GM04503 (cell line): Measurements from ENCODE around the gene STK10.
"Not testable (repeated sequence)": the region's sequence is repeated elsewhere in the genome, so short reads cannot be mapped to it uniquely, and the experiment has no call there.

Source experiments
- DNase-seq: peaks from one replicate; pipeline ENCODE4 v3.0.0-alpha.2; 2012; ENCODE audit warnings: low read depth

The STK10 gene

GRCh38 chr5:172188033-172188892, at the start of gene STK10:
TSS of gene STK10 (minus strand) at chr5:172188224. CDS start at chr5:172188042, 182 bp downstream.
- peak; percentile 54 for DNase-seq

GRCh38 chr5:172235827-172236736, 48.1 kb upstream of the STK10 start:
- DNase-seq = no peak

GRCh38 chr5:172235132-172235780, 47.2 kb upstream of the STK10 start:
- DNase-seq = peak; percentile 14

GRCh38 chr5:172234031-172234430, 46.0 kb upstream of the STK10 start:
- DNase-seq = no peak

GRCh38 chr5:172229904-172230303, 41.9 kb upstream of the STK10 start:
- no peak for DNase-seq

- DNase-seq = no peak
Observed at GRCh38 chr5:172224996-172225395, 37.0 kb upstream of the STK10 start.

GRCh38 chr5:172223901-172224873, 36.2 kb upstream of the STK10 start:
- no peak for DNase-seq

GRCh38 chr5:172219296-172219695, 31.3 kb upstream of the STK10 start:
- no peak for DNase-seq

GRCh38 chr5:172216345-172216744, 28.3 kb upstream of the STK10 start:
- DNase-seq = no peak

GRCh38 chr5:172213126-172213525, 25.1 kb upstream of the STK10 start:
- no peak for DNase-seq

GRCh38 chr5:172211676-172212075, 23.7 kb upstream of the STK10 start:
- DNase-seq = no peak

GRCh38 chr5:172209714-172210113, 21.7 kb upstream of the STK10 start:
- no peak for DNase-seq

- DNase-seq = no peak
Observed at GRCh38 chr5:172207511-172207910, 19.5 kb upstream of the STK10 start.

- DNase-seq = not testable (repeated sequence)
Observed at GRCh38 chr5:172205984-172206383, 18.0 kb upstream of the STK10 start.

GRCh38 chr5:172200476-172200875, 12.5 kb upstream of the STK10 start:
- no peak for DNase-seq

- DNase-seq = no peak
Observed at GRCh38 chr5:172199446-172199845, 11.4 kb upstream of the STK10 start.

- not testable (repeated sequence) for DNase-seq
Observed at GRCh38 chr5:172197775-172198174, 9.8 kb upstream of the STK10 start.

- no peak for DNase-seq
Observed at GRCh38 chr5:172194985-172195774, 7.2 kb upstream of the STK10 start.

GRCh38 chr5:172193872-172194271, 5.8 kb upstream of the STK10 start, which contains the start of gene EFCAB9:
TSS of gene EFCAB9 (plus strand) at chr5:172194172. CDS start at chr5:172194173, 1 bp downstream.
- DNase-seq = no peak

GRCh38 chr5:172189693-172190296, 1.8 kb upstream of the STK10 start:
- DNase-seq = no peak
